Right lobe of liver (tissue), 4 donors: Measurements from ENCODE around the gene GALNT14.

ENCODE experiments used
- CTCF ChIP-seq, 4 donors: fragments of 200-600 bp in 3 of 4; fragments of 450-650 bp in 1 of 4; IDR thresholded peaks; one replicate each; pipeline versions ENCODE4 v1.5.1 to v1.8.0; 2016 to 2022; ENCODE audit warnings: antibody characterized with exemption in 4 of 4, mild to moderate bottlenecking in 2 of 4
- POLR2A ChIP-seq: fragments of 450-650 bp; IDR thresholded peaks from one replicate; pipeline ENCODE4 v1.6.1; 2017; ENCODE audit warnings: antibody characterized with exemption, mild to moderate bottlenecking
- donor health status: DM: no; HTN: no; CAD: no.
- donor health status: DM: no; HTN: no; CAD: no.
- donor health status: DM: no; HTN: yes; CAD: no.

GRCh38 chr2:30883184-30883583, 255.1 kb downstream of the GALNT14 start:
- TF ChIP-seq CTCF (IDR thresholded peaks at IDR 0.05) (no peak), POLR2A (no peak)
